Chondrocyte (in vitro differentiated cells): ENCODE data around the gene OSBPL3. TPM values are rescaled to one million over a fixed set of nuclear protein-coding genes. Genes with fewer than 3 reads are reported as not detected.
A peak's percentile ranks its signal among the peaks of the same experiment; 100 is the strongest.

Experiments used
- DNase-seq: peaks from one replicate; pipeline ENCODE4 v3.0.0; 2021; ENCODE audit warnings: mixed read lengths, low spot score
- H3K27ac Mint-ChIP-seq: one replicate; pipeline ENCODE4 v1.8.0; 2021; ENCODE audit warnings: mild to moderate bottlenecking, moderate library complexity, mixed read lengths; ENCODE audit not compliant: unreplicated experiment
- H3K27me3 Mint-ChIP-seq: 2 replicates; pipeline ENCODE4 v1.8.0; 2021; ENCODE audit warnings: low read depth, mixed read lengths
- H3K36me3 Mint-ChIP-seq: 2 replicates; pipeline ENCODE4 v1.8.0; 2021; ENCODE audit warnings: low read depth, mixed read lengths
- H3K4me1 Mint-ChIP-seq: 2 replicates; pipeline ENCODE4 v1.8.0; 2021; ENCODE audit warnings: low read depth, mild to moderate bottlenecking, mixed read lengths
- H3K4me3 Mint-ChIP-seq: one replicate; pipeline ENCODE4 v1.8.0; 2021; ENCODE audit warnings: mild to moderate bottlenecking, moderate library complexity, mixed read lengths; ENCODE audit not compliant: unreplicated experiment
- H3K9me3 Mint-ChIP-seq: 2 replicates; pipeline ENCODE4 v1.8.0; 2021; ENCODE audit warnings: low read depth, mixed read lengths
- CTCF ChIP-seq: fragments of 200-600 bp; sonication (generic); IDR thresholded peaks from 2 replicates; pipeline ENCODE4 v1.5.0; 2021; ENCODE audit warnings: antibody characterized with exemption, mild to moderate bottlenecking, moderate library complexity
- total RNA-seq: library from RNA; stranded (reverse); gene quantifications from 3 replicates; pipeline ENCODE4 v1.2.1, GENCODE V29; 2021

Gene OSBPL3
- total RNA-seq, 1 donor from 2014 or later = 5.7 TPM

- Mint-ChIP-seq H3K4me3 (no peak overlapping the region), H3K9me3 (no peaks in the 10 kb centered on the region), H3K4me1 (peaks cover 4% of the 10 kb centered on the region), H3K36me3 (no peaks in the 10 kb centered on the region), H3K27me3 (no peaks in the 10 kb centered on the region), H3K27ac (no peak overlapping the region)
- no peak for DNase-seq
- TF ChIP-seq CTCF = no peak
Observed at GRCh38 chr7:24896031-24896501, 83.9 kb downstream of the OSBPL3 start.

- no peaks in the 10 kb centered on the region for H3K36me3 Mint-ChIP-seq
- DNase-seq = no peak
- H3K4me1 Mint-ChIP-seq = peaks cover 4% of the 10 kb centered on the region
- H3K27ac Mint-ChIP-seq = no peak overlapping the region
- H3K9me3 Mint-ChIP-seq = no peaks in the 10 kb centered on the region
- TF ChIP-seq CTCF = peak; percentile 53
- no peak overlapping the region for H3K4me3 Mint-ChIP-seq
- no peaks in the 10 kb centered on the region for H3K27me3 Mint-ChIP-seq
Observed at GRCh38 chr7:24894429-24895221, 85.4 kb downstream of the OSBPL3 start.

DNA sequence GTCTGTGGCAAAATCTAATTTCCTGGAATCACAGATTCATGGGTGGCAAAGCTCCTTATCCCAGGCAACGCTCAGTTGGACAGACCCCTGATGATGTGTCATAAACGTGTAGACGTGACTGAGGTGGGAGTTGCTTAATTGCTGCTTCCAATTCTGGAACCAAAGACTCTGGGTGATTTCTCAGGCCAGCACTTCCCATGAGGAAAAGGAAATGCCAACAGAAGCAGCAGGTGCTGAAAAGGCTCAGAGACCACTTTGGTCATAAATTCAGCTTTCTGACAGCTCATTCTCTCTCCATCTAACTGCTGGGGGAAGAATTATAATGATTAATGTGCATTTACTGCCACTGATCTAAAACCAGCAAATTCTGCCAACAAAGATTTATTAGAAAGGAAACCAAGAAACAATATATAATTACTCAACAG is 88.7 kb downstream of the OSBPL3 start:
- no peak for TF ChIP-seq CTCF
- no peak for DNase-seq
- H3K27me3 Mint-ChIP-seq = no peaks in the 10 kb centered on the region
- H3K4me3 Mint-ChIP-seq = no peak overlapping the region
- H3K27ac Mint-ChIP-seq = no peak overlapping the region
- no peaks in the 10 kb centered on the region for H3K4me1 Mint-ChIP-seq
- H3K9me3 Mint-ChIP-seq = no peaks in the 10 kb centered on the region
- no peaks in the 10 kb centered on the region for H3K36me3 Mint-ChIP-seq

- Mint-ChIP-seq H3K27me3 (no peaks in the 10 kb centered on the region), H3K4me1 (no peaks in the 10 kb centered on the region), H3K36me3 (no peaks in the 10 kb centered on the region), H3K4me3 (no peak overlapping the region), H3K9me3 (no peaks in the 10 kb centered on the region), H3K27ac (no peak overlapping the region)
- no peak for DNase-seq
- TF ChIP-seq CTCF = no peak
Observed at GRCh38 chr7:24889611-24890010, 90.4 kb downstream of the OSBPL3 start.

DNA sequence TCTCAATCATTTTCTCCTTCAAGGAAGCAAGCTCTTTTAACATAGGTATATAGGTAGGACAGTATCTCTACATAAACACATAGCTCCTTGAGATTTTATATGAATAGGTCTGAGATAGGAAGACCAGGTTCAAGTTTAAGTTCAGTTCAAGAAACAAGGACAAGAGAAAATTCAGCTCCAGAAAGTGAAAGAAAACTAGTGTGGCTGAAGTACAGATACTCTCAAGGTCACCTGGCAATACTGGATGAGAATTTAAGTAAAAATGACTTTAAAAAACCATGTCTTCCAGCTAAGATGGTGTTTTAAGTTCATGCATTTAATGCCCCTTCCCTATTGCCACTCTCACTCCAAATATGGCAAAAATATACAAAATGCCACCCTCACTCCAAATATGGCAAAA is 91.3 kb downstream of the OSBPL3 start:
- H3K36me3 Mint-ChIP-seq = no peaks in the 10 kb centered on the region
- peaks cover under 1% of the 10 kb centered on the region for H3K4me1 Mint-ChIP-seq
- no peaks in the 10 kb centered on the region for H3K9me3 Mint-ChIP-seq
- DNase-seq = no peak
- no peak overlapping the region for H3K4me3 Mint-ChIP-seq
- TF ChIP-seq CTCF = no peak
- no peak overlapping the region for H3K27ac Mint-ChIP-seq
- no peaks in the 10 kb centered on the region for H3K27me3 Mint-ChIP-seq
